Fibroblast of lung (primary cell): ENCODE measurements around the gene DDX23.

Experiments used
- EZH2 ChIP-seq: IDR thresholded peaks from 2 replicates; pipeline ENCODE4 v1.5.1; 2012; ENCODE audit warnings: low read length, control low read depth, mild to moderate bottlenecking; ENCODE audit errors: missing control alignments
- TF ChIP-seq, protein P1 (sequence below), 2 donors: IDR thresholded peaks in 1 of 2; conservative IDR thresholded peaks in 1 of 2; 1 replicate in 1 of 2; 2 replicates in 1 of 2; pipeline ENCODE4 v1.5.1; 2011 to 2012; ENCODE audit warnings: low read length in 2 of 2, control low read depth in 1 of 2, inconsistent platforms in 1 of 2, low read depth in 1 of 2, mild to moderate bottlenecking in 1 of 2

DNA sequence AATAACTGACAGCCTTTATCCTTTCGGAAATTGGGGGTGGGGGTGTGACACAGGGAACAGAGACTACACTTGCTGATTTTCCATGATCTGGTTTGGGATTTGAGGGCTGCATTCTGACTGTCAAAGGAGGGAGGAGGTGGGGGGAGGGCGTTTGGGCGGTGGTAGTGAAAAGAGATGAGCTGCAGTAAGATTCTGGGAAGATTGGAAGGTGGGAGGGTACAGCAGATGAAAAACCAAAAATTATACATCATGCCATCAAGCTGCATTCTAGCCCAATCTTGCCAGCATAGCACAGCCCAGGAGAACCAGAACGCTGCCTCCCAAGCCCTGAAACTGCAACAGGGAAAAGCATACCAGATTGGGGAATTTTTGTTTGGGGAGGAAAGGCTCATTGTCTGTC lies 11.3 kb upstream of the DDX23 start:
- TF ChIP-seq, protein P1, sequence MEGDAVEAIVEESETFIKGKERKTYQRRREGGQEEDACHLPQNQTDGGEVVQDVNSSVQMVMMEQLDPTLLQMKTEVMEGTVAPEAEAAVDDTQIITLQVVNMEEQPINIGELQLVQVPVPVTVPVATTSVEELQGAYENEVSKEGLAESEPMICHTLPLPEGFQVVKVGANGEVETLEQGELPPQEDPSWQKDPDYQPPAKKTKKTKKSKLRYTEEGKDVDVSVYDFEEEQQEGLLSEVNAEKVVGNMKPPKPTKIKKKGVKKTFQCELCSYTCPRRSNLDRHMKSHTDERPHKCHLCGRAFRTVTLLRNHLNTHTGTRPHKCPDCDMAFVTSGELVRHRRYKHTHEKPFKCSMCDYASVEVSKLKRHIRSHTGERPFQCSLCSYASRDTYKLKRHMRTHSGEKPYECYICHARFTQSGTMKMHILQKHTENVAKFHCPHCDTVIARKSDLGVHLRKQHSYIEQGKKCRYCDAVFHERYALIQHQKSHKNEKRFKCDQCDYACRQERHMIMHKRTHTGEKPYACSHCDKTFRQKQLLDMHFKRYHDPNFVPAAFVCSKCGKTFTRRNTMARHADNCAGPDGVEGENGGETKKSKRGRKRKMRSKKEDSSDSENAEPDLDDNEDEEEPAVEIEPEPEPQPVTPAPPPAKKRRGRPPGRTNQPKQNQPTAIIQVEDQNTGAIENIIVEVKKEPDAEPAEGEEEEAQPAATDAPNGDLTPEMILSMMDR (conservative IDR thresholded peaks at IDR 0.05 in 1 of 2, IDR thresholded peaks at IDR 0.05 in 1 of 2; ENCODE audit: low read depth in 1 of 2, low read length in 2 of 2) = no peak
- no peak for TF ChIP-seq EZH2
